Raji (cell line): ENCODE measurements around the gene UBE2D2.

ENCODE experiments used
- POLR2A ChIP-seq: IDR thresholded peaks from 2 replicates; pipeline ENCODE4 v1.6.1; 2011; ENCODE audit warnings: low read depth, low read length, control low read depth; ENCODE audit not compliant: insufficient read depth

UBE2D2 gene

DNA sequence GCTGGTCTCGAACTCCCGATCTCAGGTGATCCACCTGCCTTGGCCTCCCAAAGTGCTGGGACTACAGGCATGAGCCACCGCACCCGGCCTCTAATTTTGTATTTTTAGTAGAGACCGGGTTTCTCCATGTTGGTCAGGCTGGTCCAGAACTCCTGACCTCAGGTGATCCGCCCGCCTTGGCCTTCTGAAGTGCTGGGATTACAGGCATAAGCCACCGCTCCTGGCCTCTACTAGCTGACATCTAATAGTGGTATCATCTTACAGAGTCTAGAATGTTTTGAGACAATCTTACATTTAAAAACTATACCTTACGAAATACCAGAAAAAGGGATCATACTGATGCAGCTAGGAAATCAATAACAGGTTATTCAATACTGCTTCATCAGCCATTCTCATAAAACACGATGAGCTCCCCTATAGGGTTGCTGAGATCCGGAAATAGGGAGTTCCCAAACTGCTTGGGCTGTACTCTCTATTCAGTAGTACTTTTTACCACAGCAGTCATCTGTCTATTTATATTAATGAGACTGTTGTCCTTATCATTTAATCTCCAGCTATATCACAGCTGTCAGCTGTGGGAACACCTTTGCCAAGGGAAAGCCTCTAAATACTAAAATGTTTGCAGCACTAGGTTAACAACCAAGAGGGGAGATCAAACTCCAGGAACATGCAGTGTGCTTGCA lies 8.1 kb upstream of the UBE2D2 start:
- no peak for TF ChIP-seq POLR2A

DNA sequence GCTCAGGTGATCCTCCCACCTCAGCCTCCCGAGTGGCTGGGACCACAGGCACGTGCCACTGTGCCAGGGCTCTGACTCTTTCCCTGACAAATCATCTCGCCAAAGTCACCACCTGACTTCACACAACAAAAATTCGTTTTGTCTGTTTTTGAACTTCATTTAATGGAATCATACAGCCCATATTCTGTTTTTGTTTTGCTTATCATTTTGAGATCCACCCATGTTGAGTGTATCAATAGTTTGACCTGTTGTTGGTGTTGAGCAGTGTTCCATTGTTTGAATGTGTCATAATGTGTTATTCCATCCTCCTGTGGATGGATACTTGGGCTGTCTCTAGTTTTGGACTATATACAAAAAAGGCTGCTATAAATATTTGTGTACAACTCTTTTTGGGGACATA lies 6.9 kb upstream of the UBE2D2 start:
- no peak for TF ChIP-seq POLR2A

DNA sequence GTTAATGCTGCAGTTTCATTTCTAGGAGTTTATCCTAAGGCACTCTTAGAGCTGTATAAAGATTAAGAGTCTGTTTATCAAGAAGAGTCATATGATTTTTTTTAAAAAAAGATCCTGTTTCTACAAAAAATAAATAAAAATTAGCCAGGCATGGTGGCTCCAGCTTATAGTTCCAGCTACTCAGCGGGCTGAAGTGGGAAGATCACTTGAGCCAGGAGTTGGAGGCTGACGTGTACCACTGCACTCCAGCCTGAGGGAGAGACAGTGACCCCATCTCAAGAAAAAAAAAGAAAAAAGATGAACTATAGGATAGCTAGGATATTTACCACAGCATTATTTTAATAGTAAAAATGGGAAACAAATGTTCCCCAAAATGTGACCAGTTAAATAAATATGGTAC lies 3.3 kb upstream of the UBE2D2 start:
- no peak for TF ChIP-seq POLR2A

DNA sequence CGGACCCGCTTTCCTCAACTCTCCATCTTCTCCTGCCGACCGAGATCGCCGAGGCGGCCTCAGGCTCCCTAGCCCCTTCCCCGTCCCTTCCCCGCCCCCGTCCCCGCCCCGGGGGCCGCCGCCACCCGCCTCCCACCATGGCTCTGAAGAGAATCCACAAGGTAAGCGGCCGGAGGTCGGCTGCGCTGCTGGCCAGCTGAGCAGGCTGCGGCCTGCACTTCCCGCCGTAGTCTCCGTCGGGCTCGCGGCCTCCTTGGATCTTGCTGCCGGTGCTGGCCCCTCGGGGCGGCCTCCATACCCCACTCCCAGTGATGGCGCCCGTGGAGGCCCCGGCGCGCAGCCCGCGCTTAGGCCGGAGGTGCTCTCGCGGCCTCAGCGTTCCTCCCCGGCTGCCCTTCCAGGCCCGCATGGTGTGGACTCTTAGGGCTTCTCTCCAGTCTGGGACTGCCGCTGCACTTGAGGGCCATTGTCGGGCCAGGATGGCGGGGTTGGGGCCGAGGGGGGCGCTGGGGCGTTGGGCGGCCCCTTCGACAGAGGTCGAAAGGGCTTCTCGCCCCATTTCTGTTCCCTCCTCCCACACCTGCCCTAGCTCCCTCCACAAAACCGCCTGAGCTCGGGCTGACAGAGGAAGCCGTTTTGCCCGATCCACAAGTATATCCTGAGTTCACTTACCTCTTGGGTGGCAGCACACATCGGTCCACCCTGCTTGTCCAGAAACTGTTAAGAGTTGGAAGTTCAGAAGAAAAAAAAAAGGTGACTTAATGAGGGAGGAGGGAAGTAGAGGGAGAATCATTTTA lies 714 bp downstream of the UBE2D2 start:
- TF ChIP-seq POLR2A = 0 out of 2 replicates have a peak, but pooled peaks have one; percentile 14

DNA sequence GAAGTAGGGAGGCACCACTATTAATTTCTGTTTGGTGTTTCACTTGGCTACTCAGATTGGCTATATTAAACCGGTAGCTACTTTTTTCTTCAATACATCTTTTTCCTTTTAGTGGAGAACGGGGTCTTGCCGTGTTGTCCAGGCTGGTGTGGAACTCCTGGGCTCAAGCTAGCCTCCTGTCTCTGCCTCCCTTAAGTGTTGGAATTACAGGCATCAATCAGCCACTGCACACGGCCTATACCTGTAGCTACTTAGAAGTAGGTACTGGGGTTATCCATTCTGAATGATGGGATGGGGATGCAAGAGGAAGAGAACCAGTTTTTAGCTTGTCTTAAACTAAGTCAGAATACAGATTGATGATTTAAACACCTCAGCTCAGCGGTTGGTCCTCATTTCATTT lies 1.7 kb downstream of the UBE2D2 start:
- no peak for TF ChIP-seq POLR2A

DNA sequence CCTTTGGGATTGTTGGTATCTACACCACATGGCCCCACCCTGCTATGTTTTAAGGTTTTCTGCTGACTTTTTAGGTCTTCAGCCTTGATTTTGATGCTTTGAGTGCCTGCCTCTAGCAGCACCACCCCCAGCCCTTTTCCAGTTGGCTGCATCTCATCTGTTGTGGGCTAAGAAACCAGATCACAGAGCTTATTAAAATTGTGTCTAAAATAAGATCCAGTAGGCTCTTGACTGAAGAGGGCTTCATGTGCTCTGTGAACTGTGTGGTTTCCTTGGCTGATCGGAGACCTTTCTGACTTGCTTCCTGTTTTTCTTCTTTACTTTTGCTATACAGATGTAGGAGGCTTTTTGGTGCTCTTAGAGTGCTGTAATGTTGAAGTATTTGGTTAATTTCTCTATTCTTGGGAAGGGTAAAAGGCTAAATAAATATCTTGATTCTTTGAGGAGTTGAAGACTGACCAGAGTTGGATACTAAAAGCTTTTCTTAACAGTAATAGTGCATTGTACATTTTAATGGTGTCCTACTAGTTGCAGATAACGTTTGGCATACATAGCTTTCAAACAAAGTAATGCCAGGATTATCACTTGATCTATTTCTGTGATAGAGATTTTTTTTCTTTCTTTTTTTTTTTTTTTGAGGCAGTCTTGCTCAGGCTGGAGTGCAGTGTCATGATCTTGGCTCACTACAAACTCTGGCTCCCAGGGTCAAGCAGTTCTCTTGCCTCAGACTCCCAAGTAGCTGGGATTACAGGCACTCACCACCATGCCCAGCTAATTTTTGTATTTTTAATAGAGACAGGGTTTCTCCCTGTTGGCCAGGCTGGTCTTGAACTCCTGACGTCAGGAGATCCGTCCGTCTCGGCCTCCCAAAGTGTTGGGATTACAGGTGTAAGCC lies 4.5 kb downstream of the UBE2D2 start:
- TF ChIP-seq POLR2A = no peak

DNA sequence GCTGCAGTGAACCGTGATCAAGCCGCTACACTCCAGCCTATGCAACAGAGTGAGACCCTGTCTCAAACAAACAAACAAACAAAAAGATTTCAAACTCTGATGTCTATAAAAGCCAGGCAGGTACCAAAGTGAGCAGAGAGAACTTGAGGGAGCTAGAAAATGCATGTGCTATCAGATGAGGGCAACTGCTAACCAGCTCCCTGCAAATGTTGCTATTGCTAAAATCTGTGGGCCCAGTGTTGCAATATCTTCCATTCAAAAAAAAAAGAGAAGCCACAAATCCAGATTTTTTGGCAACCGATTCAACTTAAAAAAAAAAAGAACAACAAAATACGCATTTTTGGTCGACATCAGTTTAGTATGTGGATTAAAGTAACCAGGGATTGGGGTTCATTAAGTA lies 5.5 kb downstream of the UBE2D2 start:
- TF ChIP-seq POLR2A = no peak

DNA sequence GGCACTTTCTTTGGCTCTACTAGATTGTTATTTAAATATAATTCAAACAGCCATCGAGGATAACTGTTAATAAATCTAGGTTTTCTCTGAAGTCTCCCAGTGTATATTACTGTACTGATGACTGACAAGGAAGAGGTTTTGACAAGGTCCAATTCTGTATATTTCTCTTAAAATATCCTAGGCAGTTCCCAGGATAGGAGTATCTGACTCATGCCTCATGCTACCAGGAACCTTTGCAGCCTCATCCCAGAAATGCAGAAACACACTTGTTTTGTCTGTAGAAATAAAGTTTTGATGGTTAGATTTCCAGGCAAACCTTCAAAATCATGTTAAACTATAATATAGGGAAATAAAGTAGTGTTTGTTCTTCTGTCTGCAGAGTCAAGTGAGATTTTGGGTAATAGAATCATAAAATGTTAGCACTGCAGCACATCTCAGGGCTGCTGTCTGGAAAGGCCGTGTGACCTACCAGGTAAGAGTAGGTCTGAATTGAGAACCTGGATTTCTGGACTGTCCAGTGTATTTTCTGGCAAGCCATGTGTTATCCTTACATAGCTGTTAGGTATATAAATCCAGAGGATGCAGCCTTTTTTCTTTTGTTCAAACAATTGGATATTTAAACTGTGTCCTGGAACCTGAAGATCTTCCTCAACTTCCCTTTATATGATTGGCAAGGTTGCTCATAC lies 8.3 kb downstream of the UBE2D2 start:
- TF ChIP-seq POLR2A = no peak

DNA sequence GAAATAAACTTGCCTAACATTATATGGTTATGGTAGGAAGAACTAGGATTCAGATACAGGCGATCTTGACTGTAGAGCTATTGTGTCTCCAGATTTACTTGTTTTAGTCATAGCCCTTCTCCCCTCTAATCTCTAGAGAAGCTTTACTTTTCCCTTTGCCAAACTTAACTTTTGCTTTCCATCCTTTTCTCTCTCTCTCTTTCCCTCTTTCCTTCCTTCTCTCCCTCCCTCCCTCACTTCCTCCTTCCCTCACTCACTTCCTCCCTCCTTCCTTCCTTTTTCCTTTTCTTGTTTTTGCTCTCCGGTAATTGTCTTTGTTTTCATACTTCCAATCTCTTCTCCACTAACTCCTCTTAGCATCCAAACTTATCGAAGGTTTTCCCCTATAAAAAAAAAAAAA lies 10.4 kb downstream of the UBE2D2 start:
- TF ChIP-seq POLR2A = no peak

DNA sequence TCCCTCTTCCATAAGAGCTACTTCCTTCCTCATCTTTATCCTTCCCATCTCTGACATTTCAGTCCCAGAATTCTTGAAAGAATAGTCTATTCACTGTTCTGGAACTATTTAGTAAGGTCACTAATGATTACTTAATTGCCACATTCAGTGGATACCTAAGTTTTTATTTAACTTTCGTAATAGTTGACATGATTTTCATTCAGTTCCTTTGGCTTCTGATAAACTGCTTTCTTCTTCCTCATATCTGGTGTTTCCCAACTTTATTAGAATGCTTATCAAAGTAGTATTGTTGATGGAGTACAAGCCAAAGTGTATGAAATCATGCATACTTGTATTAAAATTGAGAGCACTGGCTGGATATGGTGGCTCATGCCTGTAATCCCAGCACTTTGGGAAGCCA lies 10.8 kb downstream of the UBE2D2 start:
- no peak for TF ChIP-seq POLR2A

DNA sequence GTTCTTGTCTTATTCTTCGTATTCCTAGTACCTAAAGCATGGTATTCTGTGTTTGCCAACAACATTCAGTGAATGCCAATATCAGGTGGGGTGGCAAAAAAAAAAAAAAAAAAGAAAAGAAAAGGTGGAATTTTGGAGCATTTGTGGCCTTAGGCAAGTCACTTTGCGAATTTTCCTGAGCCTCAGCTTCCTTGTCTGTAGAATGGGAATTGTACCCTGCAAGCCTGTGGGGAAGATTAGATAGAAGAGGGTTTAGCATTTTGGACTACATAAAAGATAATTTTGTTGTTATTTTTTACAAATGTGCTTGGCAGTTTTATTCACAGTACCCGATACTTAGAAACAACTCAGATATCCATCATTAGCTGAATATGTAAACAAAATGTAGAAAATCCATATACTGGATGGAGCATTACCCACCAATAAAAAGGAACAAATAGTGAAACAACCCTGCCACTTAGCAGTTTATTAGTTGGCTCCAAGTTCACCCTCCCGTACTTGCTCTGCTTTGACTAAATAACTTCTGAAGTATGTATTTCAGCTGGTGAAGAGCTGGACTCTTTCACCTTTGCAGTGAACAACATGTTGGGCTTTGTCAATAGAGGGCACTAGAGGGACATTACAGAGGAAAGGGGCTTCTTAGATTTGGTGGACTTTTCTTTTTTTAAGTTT lies 13.6 kb downstream of the UBE2D2 start:
- TF ChIP-seq POLR2A = no peak

DNA sequence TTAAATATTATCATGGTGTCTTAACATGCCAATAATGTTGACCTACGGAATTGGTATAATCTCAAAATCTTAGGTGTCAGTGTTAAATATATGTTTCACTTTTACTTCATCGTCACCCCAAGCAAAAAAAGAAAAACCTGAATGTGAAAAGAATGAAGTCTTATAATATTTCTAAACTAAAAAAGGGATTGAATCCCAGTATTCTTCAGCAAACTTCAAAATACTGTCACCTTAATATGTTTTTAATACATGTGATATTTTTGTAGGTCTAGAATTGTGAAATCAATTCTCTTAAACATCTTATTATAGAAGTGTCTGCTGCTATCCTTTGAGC lies 14.1 kb downstream of the UBE2D2 start:
- TF ChIP-seq POLR2A = no peak

DNA sequence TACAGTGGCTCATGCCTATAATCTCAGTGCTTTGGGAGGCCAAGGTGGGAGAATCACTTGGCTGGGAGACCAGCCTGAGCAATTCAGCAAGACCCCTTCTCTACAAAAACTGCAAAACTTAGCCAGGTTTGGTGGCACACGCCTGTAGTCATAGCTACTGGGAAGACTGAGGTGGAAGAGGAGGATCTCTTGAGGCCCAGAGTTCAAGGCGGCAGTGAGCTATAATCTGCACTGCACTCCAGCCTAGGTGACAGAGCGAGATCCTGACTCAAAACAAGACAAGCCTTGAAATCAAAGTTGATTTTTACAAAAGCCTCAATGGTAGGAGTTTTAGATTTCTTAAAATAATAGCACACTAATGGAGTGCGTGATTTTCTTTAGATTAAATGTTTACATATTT lies 14.6 kb downstream of the UBE2D2 start:
- TF ChIP-seq POLR2A = no peak

DNA sequence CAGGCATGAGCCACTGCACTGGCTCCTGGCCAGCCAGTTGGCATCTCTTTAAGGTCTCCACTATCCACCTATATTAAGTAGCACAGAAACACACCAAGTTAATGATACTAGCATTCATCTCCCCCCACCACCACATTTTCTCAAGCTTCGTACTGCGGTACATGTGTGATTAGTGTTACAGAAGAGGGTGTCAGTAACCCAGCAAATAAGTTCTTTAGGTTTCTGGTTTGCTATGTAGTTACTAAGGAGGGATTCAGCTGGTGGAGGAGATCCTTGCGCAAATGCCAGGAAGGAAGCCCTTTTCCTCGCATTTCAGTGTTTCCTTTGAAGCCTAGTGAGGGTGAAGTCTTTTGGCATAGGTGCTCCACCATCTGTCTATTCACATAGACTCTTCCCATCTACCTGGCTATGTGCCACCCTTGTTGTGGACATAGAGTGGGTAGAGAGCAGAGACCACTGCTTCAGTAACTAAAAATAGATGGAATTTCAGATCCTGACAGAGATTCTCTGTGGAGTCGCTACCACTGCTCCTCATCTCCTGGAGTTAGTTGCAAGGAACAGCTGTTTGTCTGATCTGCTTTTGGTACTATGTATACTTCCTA lies 16.7 kb downstream of the UBE2D2 start:
- TF ChIP-seq POLR2A = no peak
